ENCODE data around the gene KRT86.

Gene KRT86

DNA sequence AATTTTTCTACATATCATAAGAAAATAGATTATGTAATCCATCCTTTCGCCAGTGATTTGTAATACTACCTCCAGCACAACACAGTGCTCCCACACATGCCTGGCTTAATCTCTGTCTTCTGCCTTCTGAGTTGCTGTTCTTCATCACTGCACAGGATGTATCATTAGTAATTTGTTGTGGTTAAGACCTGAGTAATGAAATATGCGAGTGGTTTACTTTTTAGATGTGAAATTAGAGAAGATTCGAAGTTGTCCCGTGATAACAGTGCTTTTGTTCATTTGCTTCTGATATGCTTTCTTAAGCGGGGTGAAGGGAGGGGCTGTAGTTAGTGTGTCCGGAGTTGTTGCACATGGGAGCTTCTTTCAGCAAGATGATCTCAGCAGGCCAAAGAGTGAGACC lies 74.8 kb downstream of the KRT86 start:
- Histone ChIP-seq H3K27me3 (peaks cover 6% of the 10 kb centered on the region), H3K9me3 (no peaks in the 10 kb centered on the region), H3K4me1 (peaks cover 5% of the 10 kb centered on the region), H3K4me3 (ENCODE audit: low read depth, low read length) (no peak overlapping the region), H3K36me3 (no peaks in the 10 kb centered on the region)
- TF ChIP-seq, protein P1, sequence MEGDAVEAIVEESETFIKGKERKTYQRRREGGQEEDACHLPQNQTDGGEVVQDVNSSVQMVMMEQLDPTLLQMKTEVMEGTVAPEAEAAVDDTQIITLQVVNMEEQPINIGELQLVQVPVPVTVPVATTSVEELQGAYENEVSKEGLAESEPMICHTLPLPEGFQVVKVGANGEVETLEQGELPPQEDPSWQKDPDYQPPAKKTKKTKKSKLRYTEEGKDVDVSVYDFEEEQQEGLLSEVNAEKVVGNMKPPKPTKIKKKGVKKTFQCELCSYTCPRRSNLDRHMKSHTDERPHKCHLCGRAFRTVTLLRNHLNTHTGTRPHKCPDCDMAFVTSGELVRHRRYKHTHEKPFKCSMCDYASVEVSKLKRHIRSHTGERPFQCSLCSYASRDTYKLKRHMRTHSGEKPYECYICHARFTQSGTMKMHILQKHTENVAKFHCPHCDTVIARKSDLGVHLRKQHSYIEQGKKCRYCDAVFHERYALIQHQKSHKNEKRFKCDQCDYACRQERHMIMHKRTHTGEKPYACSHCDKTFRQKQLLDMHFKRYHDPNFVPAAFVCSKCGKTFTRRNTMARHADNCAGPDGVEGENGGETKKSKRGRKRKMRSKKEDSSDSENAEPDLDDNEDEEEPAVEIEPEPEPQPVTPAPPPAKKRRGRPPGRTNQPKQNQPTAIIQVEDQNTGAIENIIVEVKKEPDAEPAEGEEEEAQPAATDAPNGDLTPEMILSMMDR (IDR thresholded peaks at IDR 0.05; ENCODE audit: low read depth, low read length): no peak
- DNase-seq: no peak

DNA sequence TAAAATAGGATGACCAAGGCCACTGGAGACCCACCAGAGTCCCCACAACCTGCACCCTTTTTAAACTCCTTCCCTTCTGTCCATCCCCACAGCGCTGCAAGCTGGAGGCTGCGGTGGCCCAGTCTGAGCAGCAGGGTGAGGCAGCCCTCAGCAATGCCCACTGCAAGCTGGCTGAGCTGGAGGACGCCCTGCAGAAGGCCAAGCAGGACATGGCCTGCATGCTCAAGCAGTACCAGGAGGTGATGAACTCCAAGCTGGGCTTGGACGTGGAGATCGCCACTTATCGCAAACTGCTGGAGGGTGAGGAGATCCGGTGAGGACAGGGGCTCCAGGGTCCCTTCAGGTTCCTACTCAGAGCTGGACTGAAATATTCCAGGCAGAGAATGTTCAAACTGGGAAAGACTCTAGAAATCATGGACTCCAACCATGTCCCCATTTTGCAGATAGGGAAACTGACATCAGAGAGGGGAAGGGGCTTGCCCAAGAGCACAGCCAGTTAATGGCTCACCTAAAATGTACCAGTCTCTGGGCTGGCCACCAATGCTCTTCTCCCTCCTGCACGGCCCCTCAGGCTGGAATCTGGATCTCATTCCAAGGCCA lies 75.7 kb downstream of the KRT86 start:
- H3K4me1 ChIP-seq: peaks cover 8% of the 10 kb centered on the region
- DNase-seq: no peak
- H3K27me3 ChIP-seq: peaks cover 13% of the 10 kb centered on the region
- TF ChIP-seq, protein P1 (IDR thresholded peaks at IDR 0.05; ENCODE audit: low read depth, low read length): no peak
- H3K9me3 ChIP-seq: no peaks in the 10 kb centered on the region
- no peak overlapping the region for H3K4me3 ChIP-seq (ENCODE audit: low read depth, low read length)
- no peaks in the 10 kb centered on the region for H3K36me3 ChIP-seq

DNA sequence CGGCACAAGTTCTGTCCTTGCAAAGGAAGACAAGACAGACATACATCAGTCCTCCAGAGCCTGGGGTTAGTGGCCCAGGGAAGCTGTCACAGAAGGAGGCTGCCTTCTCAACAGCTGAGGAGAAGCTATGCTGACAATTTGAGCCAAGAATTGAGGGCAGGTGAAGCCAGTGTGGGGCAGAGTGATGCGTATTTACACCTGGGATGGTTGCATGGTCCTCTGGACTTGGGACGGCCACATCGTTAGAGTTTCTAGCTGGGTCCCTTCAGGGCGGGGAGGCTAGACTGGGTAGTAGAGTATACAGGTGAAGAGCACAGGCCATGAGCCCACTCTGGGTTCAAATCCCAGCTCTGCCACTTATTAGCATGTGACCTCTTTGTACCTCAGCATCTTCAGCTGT lies 76.3 kb downstream of the KRT86 start:
- H3K9me3 ChIP-seq: no peaks in the 10 kb centered on the region
- TF ChIP-seq, protein P1 (IDR thresholded peaks at IDR 0.05; ENCODE audit: low read depth, low read length): no peak
- H3K27me3 ChIP-seq: peaks cover 13% of the 10 kb centered on the region
- peaks cover 8% of the 10 kb centered on the region for H3K4me1 ChIP-seq
- H3K36me3 ChIP-seq: no peaks in the 10 kb centered on the region
- no peak for DNase-seq
- H3K4me3 ChIP-seq (ENCODE audit: low read depth, low read length): no peak overlapping the region

DNA sequence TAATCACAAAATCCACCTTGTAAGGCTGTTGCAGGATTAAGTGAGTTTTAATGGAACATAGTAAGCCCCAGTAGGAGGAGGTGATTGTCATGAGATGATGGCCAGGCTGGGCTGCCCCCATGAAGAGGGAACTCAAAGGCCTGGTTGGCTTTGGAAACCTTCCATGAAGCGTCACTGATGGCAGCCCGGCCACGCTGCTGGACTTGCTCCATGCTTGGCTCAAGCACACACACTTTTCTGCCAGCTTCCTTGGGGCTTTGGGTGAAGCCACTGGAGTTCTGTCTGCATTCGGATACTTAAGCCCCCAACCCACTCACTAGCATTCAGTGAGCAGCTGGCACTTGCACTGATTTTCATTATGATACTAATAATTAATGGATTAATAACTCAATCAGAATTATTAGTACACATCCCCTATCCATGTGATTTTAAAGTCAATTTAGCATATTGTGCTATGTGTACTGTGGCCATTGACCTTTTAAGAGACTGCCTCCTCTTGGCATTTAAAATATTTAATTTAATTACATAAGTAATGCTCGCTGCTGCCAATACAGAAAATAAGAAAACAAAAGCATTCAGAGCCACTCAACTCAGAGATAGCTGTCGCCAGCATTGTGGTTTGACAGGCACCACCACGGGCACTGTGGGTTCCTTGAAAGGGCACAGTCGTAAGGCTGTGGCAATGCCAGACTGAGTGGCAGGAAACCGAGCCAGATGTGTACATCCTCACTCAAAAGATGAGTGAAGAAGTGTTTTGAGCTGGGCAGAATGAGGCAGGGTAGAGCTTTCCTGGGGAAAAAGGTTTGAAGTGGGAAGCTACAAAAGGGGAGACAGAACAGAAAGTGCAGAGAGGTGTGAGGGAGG lies 77.0 kb downstream of the KRT86 start:
- Histone ChIP-seq H3K4me1 (peaks cover 8% of the 10 kb centered on the region), H3K36me3 (no peaks in the 10 kb centered on the region), H3K9me3 (no peaks in the 10 kb centered on the region), H3K27me3 (peaks cover 13% of the 10 kb centered on the region), H3K4me3 (ENCODE audit: low read depth, low read length) (no peak overlapping the region)
- DNase-seq: no peak
- TF ChIP-seq, protein P1 (IDR thresholded peaks at IDR 0.05; ENCODE audit: low read depth, low read length): no peak

DNA sequence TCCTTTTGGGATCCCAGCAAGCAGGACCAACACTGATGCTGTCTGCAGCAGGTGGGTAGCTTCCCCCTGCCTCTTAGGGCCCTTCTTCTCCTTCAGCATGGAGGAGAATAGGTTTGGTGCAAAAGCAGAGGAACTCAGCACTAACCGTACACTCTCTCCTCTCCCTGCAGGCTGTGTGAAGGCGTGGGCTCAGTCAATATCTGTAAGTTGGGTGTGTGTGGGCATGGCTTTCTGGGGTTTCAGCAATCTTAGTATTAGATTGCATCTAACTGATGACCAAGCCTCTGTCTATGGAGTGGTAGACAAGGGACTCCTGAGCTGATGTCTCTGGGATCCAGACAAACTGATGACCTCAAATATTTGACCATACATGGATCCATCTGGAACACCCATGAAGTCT lies 78.5 kb downstream of the KRT86 start:
- Histone ChIP-seq H3K36me3 (no peaks in the 10 kb centered on the region), H3K27me3 (peaks cover 22% of the 10 kb centered on the region), H3K4me3 (ENCODE audit: low read depth, low read length) (no peak overlapping the region), H3K9me3 (no peaks in the 10 kb centered on the region), H3K4me1 (peaks cover 8% of the 10 kb centered on the region)
- DNase-seq: no peak
- TF ChIP-seq, protein P1 (IDR thresholded peaks at IDR 0.05; ENCODE audit: low read depth, low read length): no peak

DNA sequence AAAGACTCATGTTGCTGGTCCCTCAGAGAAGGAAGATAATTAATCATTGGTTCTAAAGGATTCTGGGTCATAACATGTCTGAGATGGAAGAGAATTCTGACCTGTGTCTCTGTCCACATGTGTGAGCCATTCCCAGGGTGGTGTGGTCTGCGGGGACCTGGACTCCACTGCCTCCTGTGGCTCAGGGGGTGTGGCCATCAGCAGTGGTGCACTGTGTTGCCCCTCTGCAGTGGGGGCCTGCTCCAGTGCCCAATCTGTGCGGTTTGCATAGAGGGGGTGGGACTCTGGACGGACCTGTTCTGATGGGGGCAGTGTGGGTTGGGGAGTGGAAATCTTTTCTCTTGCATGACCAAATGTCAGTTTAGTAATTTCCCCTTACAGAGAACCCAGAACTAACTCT lies 79.3 kb downstream of the KRT86 start:
- DNase-seq: no peak
- Histone ChIP-seq H3K36me3 (no peaks in the 10 kb centered on the region), H3K4me1 (peaks cover 8% of the 10 kb centered on the region), H3K9me3 (no peaks in the 10 kb centered on the region), H3K4me3 (ENCODE audit: low read depth, low read length) (no peak overlapping the region), H3K27me3 (peaks cover 23% of the 10 kb centered on the region)
- TF ChIP-seq, protein P1 (IDR thresholded peaks at IDR 0.05; ENCODE audit: low read depth, low read length): no peak
